IMR-90 (cell line): ENCODE measurements around the gene TRIM24. TPM values are rescaled to one million over a fixed set of nuclear protein-coding genes. Genes with fewer than 3 reads are reported as not detected.

Experiments
- ATAC-seq: fragments of 200-7000 bp; cut with Tn5 transposase; 2 replicates; pipeline ENCODE4 v1.9.1; 2020; ENCODE audit warnings: low read depth, mild to moderate bottlenecking, moderate library complexity
- BruUV-seq: library from RNA; stranded (reverse); fragments of 400-500 nt; replicated peaks from 2 replicates; lab custom pipeline; 2021; lab: Mats Ljungman, UMichigan
- CTCF ChIA-PET: fragments of 300-600 bp; formaldehyde crosslinking; extraction: SDS; loops from one replicate; lab custom pipeline; 2021; ENCODE audit warnings: antibody characterized with exemption; lab: Yijun Ruan, JAX
- POLR2A ChIA-PET: fragments of 300-600 bp; sonication (Branson Sonifier 250); formaldehyde crosslinking; loops from one replicate; lab custom pipeline; 2022; ENCODE audit warnings: antibody characterized with exemption; ENCODE audit not compliant: unreplicated experiment; lab: Charles Lee
- DNase-seq: peaks from one replicate; pipeline ENCODE4 v3.0.0; 2013
- H2AFZ ChIP-seq: replicated peaks from 2 replicates; pipeline ENCODE3; 2013; ENCODE audit warnings: low read length, mild to moderate bottlenecking; ENCODE audit not compliant: poor library complexity
- H2AK5ac ChIP-seq: 2 replicates; pipeline ENCODE4 v1.6.1; 2013; ENCODE audit warnings: low read depth, low read length, inconsistent platforms
- H2AK9ac ChIP-seq: replicated peaks from 2 replicates; pipeline ENCODE3; 2013; ENCODE audit warnings: mild to moderate bottlenecking, low read depth, low read length, moderate library complexity; ENCODE audit not compliant: poor library complexity
- H2BK120ac ChIP-seq: 2 replicates; pipeline ENCODE4 v1.6.1; 2013; ENCODE audit warnings: low read depth, low read length, inconsistent platforms
- H2BK15ac ChIP-seq: 3 replicates; pipeline ENCODE4 v1.6.1; 2013; ENCODE audit warnings: low read depth, low read length, inconsistent platforms
- H2BK20ac ChIP-seq: 2 replicates; pipeline ENCODE4 v1.6.1; 2013; ENCODE audit warnings: low read depth, mild to moderate bottlenecking, inconsistent platforms, low read length, moderate library complexity
- H2BK5ac ChIP-seq: 2 replicates; pipeline ENCODE4 v1.6.1; 2013; ENCODE audit warnings: mild to moderate bottlenecking, low read depth, low read length, inconsistent platforms; ENCODE audit not compliant: poor library complexity, severe bottlenecking
- H3K14ac ChIP-seq: replicated peaks from 2 replicates; pipeline ENCODE4 v1.6.1; 2013; ENCODE audit warnings: low read depth, low read length, inconsistent platforms
- H3K18ac ChIP-seq: 2 replicates; pipeline ENCODE4 v1.6.1; 2013; ENCODE audit warnings: low read depth, low read length, control low read depth
- H3K23ac ChIP-seq: 2 replicates; pipeline ENCODE4 v1.6.1; 2013; ENCODE audit warnings: low read depth, low read length, inconsistent platforms
- H3K27ac ChIP-seq: 2 replicates; pipeline ENCODE4 v1.5.1; 2013; ENCODE audit warnings: mild to moderate bottlenecking, control low read depth, low read length; ENCODE audit not compliant: insufficient read depth
- H3K27me3 ChIP-seq: 2 replicates; pipeline ENCODE4 v1.6.1; 2013; ENCODE audit warnings: low read length; ENCODE audit not compliant: control insufficient read depth, insufficient read depth
- H3K36me3 ChIP-seq: 2 replicates; pipeline ENCODE4 v1.6.1; 2013; ENCODE audit warnings: low read length, mixed read lengths; ENCODE audit not compliant: control insufficient read depth, insufficient read depth
- H3K4ac ChIP-seq: 2 replicates; pipeline ENCODE4 v1.6.1; 2013; ENCODE audit warnings: low read depth, low read length, inconsistent platforms
- H3K4me1 ChIP-seq: 2 replicates; pipeline ENCODE4 v1.6.1; 2013; ENCODE audit warnings: low read length, mixed read lengths; ENCODE audit not compliant: control insufficient read depth, insufficient read depth
- H3K4me2 ChIP-seq: 2 replicates; pipeline ENCODE4 v1.6.1; 2013; ENCODE audit warnings: low read depth, mild to moderate bottlenecking, control low read depth, low read length, moderate library complexity
- H3K4me3 ChIP-seq: 2 replicates; pipeline ENCODE4 v1.5.1; 2013; ENCODE audit warnings: low read depth, mild to moderate bottlenecking, control low read depth, low read length, moderate library complexity; ENCODE audit not compliant: insufficient read depth
- H3K56ac ChIP-seq: 2 replicates; pipeline ENCODE4 v1.6.1; 2013; ENCODE audit warnings: low read length, inconsistent platforms; ENCODE audit not compliant: insufficient read depth; ENCODE audit errors: extremely low read depth
- H3K79me1 ChIP-seq, 2 experiments: 2 replicates each; pipeline ENCODE4 v1.6.1; 2013; ENCODE audit warnings: low read length in 2 of 2, inconsistent platforms in 1 of 2, low read depth in 1 of 2
- H3K9ac ChIP-seq: 2 replicates; pipeline ENCODE4 v1.6.1; 2013; ENCODE audit warnings: low read depth, low read length, control low read depth
- H3K9me1 ChIP-seq: 2 replicates; pipeline ENCODE4 v1.6.1; 2013; ENCODE audit warnings: low read length, inconsistent platforms; ENCODE audit not compliant: insufficient read depth
- H3K9me3 ChIP-seq: 2 replicates; pipeline ENCODE4 v1.6.1; 2013; ENCODE audit warnings: low read length; ENCODE audit not compliant: control insufficient read depth, insufficient read depth
- H4K20me1 ChIP-seq: 2 replicates; pipeline ENCODE4 v1.6.1; 2013; ENCODE audit warnings: low read length, inconsistent platforms; ENCODE audit not compliant: insufficient read depth
- H4K5ac ChIP-seq: 2 replicates; pipeline ENCODE4 v1.6.1; 2013; ENCODE audit warnings: mild to moderate bottlenecking, low read depth, low read length, control low read depth
- H4K8ac ChIP-seq, 2 experiments: 2 replicates each; pipeline ENCODE4 v1.6.1; 2013; ENCODE audit warnings: low read depth in 2 of 2, low read length in 2 of 2, control low read depth in 1 of 2, inconsistent platforms in 1 of 2
- H4K91ac ChIP-seq: 2 replicates; pipeline ENCODE4 v1.6.1; 2013; ENCODE audit warnings: low read depth, low read length, inconsistent platforms; ENCODE audit not compliant: insufficient read depth
- BHLHE40 ChIP-seq: fragments of 150-350 bp; IDR thresholded peaks from 2 replicates; pipeline ENCODE4 v1.6.1; 2016; ENCODE audit warnings: mild to moderate bottlenecking, low read depth, low read length
- CTCF ChIP-seq: conservative IDR thresholded peaks from 2 replicates; pipeline ENCODE4 v1.5.1; 2012; ENCODE audit warnings: mild to moderate bottlenecking, low read depth, low read length, improper control_type of control experiment
- ELK1 ChIP-seq: fragments of 150-350 bp; IDR thresholded peaks from 2 replicates; pipeline ENCODE4 v1.6.1; 2016; ENCODE audit warnings: low read depth, mild to moderate bottlenecking, low read length, moderate library complexity, borderline replicate concordance
- FOS ChIP-seq: fragments of 150-350 bp; IDR thresholded peaks from 2 replicates; pipeline ENCODE4 v1.6.1; 2016; ENCODE audit warnings: low read depth, low read length
- NFE2L2 ChIP-seq: fragments of 150-350 bp; IDR thresholded peaks from 2 replicates; pipeline ENCODE4 v1.6.1; 2016; ENCODE audit warnings: low read depth, mild to moderate bottlenecking, low read length
- POLR2A ChIP-seq: IDR thresholded peaks from 2 replicates; pipeline ENCODE4 v1.6.1; 2012; ENCODE audit warnings: mild to moderate bottlenecking, low read depth, low read length
- RAD21 ChIP-seq: IDR thresholded peaks from 2 replicates; pipeline ENCODE4 v1.6.1; 2012; ENCODE audit warnings: low read length, improper control_type of control experiment
- RFX5 ChIP-seq: IDR thresholded peaks from 2 replicates; pipeline ENCODE4 v1.8.0; 2012; ENCODE audit warnings: low read depth, mild to moderate bottlenecking, low read length, moderate library complexity
- WGBS, 2 experiments: methylation state at CpG; one replicate each; pipeline versions ENCODE4 v1.1.5 to v1.1.7; 2013; ENCODE audit warnings: missing lambda C conversion rate in 2 of 2; ENCODE audit not compliant: insufficient read length in 1 of 2; ENCODE audit errors: extremely low coverage in 2 of 2; 5-methylcytosine and 5-hydroxymethylcytosine counted together
- dilution Hi-C: fragments of 300-500 bp; cut with HindIII; formaldehyde crosslinking; loops from one replicate; pipeline ENCODE4 v1.14.3; 2018; ENCODE audit warnings: low sequenced_read_pairs; ENCODE audit not compliant: unreplicated experiment
- in situ Hi-C: fragments of 300-500 bp; cut with MboI; formaldehyde crosslinking; loops from 3 replicates; pipeline ENCODE4 v1.14.3; 2019; ENCODE audit warnings: low sequenced_read_pairs, inconsistent platforms, mixed read lengths
- intact Hi-C: fragments of 100-400 bp; cut with micrococcal nuclease; formaldehyde crosslinking; loops from 2 replicates; pipeline ENCODE4 v1.10.0; 2022
- polyA plus RNA-seq, 3 experiments: library from polyadenylated mRNA; depleted of rRNA; stranded (reverse); fragments of >200 nt; gene quantifications; 2 replicates each; pipeline ENCODE4 v1.2.3, GENCODE V29; 2012; ENCODE audit warnings: low replicate concordance in 1 of 3
- total RNA-seq: library from RNA; depleted of rRNA; stranded (reverse); fragments of >200 nt; gene quantifications from 2 replicates; pipeline ENCODE4 v1.2.3, GENCODE V29; 2012

Gene TRIM24
- total and polyA plus RNA-seq, 2 of the 4 experiments (the other 2 are of a cell fraction) = 4.1 to 5.7 TPM

DNA sequence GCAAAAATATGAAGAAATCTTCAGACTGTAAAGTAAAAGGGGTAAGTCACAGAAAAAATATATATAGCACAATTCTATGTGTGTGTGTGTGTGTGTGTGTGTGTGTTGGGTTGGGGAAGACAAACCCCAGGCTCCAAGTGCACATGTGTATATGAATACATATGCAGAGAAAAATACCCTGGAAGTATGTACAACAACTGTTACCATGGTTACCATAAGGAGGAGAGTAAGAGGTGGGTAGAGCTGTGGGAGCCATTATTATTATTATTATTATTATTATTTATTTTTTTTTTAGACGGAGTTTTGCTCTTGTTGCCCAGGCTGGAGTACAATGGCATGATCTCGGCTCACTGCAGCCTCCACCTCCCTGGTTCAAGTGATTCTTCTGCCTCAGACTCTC, 23.7 kb upstream of the TRIM24 start:
- H3K9me3 ChIP-seq = peaks cover 2% of the 10 kb centered on the region; the same call in 1 of the 2 replicates
- no peaks in the 10 kb centered on the region for H3K79me1 ChIP-seq
- no peak overlapping the region for H4K5ac ChIP-seq
- ATAC-seq (no peak), DNase-seq (no peak)
- no peak overlapping the region for H2AK5ac ChIP-seq
- H4K20me1 ChIP-seq = no peaks in the 10 kb centered on the region
- no peak overlapping the region for H3K4ac ChIP-seq
- no peak overlapping the region for H3K4me2 ChIP-seq
- intact Hi-C loops (no loop called here), in situ Hi-C loops (no loop called here), dilution Hi-C loops (no loop called here)
- BruUV-seq = no TSS peak
- no peak overlapping the region for H3K56ac ChIP-seq
- no peak overlapping the region for H4K91ac ChIP-seq
- no CpG with 5 or more reads among the region's 2 CpGs for WGBS, 2 experiments
- H2BK15ac ChIP-seq = no peak overlapping the region
- H3K9me1 ChIP-seq = no peaks in the 10 kb centered on the region
- no peak overlapping the region for H2AK9ac ChIP-seq
- ChIA-PET CTCF (no interaction called here), POLR2A (no interaction called here)
- TF ChIP-seq POLR2A (no peak), RFX5 (no peak), RAD21 (no peak), CTCF (no peak), BHLHE40 (no peak), ELK1 (no peak), NFE2L2 (no peak), FOS (no peak)
- H3K23ac ChIP-seq = no peak overlapping the region
- H4K8ac ChIP-seq = no peak overlapping the region
- no peaks in the 10 kb centered on the region for H3K4me1 ChIP-seq
- no peak overlapping the region for H3K4me3 ChIP-seq
- no peak overlapping the region for H3K14ac ChIP-seq
- no peak overlapping the region for H2BK120ac ChIP-seq
- H3K36me3 ChIP-seq = no peaks in the 10 kb centered on the region
- H2BK20ac ChIP-seq = no peak overlapping the region
- no peak overlapping the region for H2AFZ ChIP-seq
- no peak overlapping the region for H2BK5ac ChIP-seq
- no peak overlapping the region for H3K27ac ChIP-seq
- H3K9ac ChIP-seq = no peak overlapping the region
- no peaks in the 10 kb centered on the region for H3K27me3 ChIP-seq
- no peak overlapping the region for H3K18ac ChIP-seq
